Caco-2 (cell line): Measurements from ENCODE around the gene KCTD5. TPM values are rescaled to one million over a fixed set of nuclear protein-coding genes. Genes with fewer than 3 reads are reported as not detected.

Experiments
- BruUV-seq: library from RNA; stranded (reverse); fragments of 400-500 nt; replicated peaks from 2 replicates; lab custom pipeline; 2021; lab: Mats Ljungman, UMichigan
- CTCF ChIA-PET: fragments of 300-600 bp; sonication (Branson Sonifier 250); formaldehyde crosslinking; loops from one replicate; lab custom pipeline; 2022; ENCODE audit warnings: antibody characterized with exemption; lab: Charles Lee
- POLR2A ChIA-PET: fragments of 300-600 bp; sonication (Branson Sonifier 250); formaldehyde crosslinking; loops from one replicate; lab custom pipeline; 2022; ENCODE audit warnings: antibody characterized with exemption; lab: Charles Lee
- DNase-seq, 2 experiments: peaks; one replicate each; pipeline versions ENCODE4 v3.0.0 to v3.0.0-alpha.2; 2020 to 2022
- H3K27me3 ChIP-seq: replicated peaks from 2 replicates; pipeline ENCODE4 v1.6.0; 2011; ENCODE audit warnings: low read length; ENCODE audit not compliant: control insufficient read depth, insufficient read depth
- H3K36me3 ChIP-seq: 2 replicates; pipeline ENCODE4 v1.5.1; 2011; ENCODE audit warnings: low read length; ENCODE audit not compliant: control insufficient read depth, insufficient read depth
- H3K4me1 ChIP-seq: fragments of 250-450 bp; sonication (Bioruptor Pico); 2 replicates; pipeline ENCODE4 v1.5.1; 2020; ENCODE audit warnings: mild to moderate bottlenecking
- H3K4me3 ChIP-seq: 2 replicates; pipeline ENCODE4 v1.5.1; 2011; ENCODE audit warnings: low read depth, mild to moderate bottlenecking, control low read depth, low read length
- H3K9me3 ChIP-seq: fragments of 250-450 bp; sonication (Bioruptor Pico); 2 replicates; pipeline ENCODE4 v1.5.1; 2020; ENCODE audit warnings: mild to moderate bottlenecking, moderate library complexity
- H3K27ac Mint-ChIP-seq: one replicate; pipeline ENCODE4 v1.8.0; 2022; ENCODE audit warnings: mixed read lengths; ENCODE audit not compliant: unreplicated experiment
- H3K27me3 Mint-ChIP-seq: one replicate; pipeline ENCODE4 v1.8.0; 2022; ENCODE audit warnings: mixed read lengths; ENCODE audit not compliant: insufficient read depth, unreplicated experiment
- H3K36me3 Mint-ChIP-seq: one replicate; pipeline ENCODE4 v1.8.0; 2022; ENCODE audit warnings: mild to moderate bottlenecking, mixed read lengths; ENCODE audit not compliant: insufficient read depth, unreplicated experiment
- H3K4me1 Mint-ChIP-seq: one replicate; pipeline ENCODE4 v1.8.0; 2022; ENCODE audit warnings: low read depth, mixed read lengths; ENCODE audit not compliant: unreplicated experiment
- H3K4me3 Mint-ChIP-seq: one replicate; pipeline ENCODE4 v1.8.0; 2022; ENCODE audit warnings: mild to moderate bottlenecking, moderate library complexity, mixed read lengths; ENCODE audit not compliant: unreplicated experiment
- H3K9me3 Mint-ChIP-seq: one replicate; pipeline ENCODE4 v1.8.0; 2022; ENCODE audit warnings: mixed read lengths; ENCODE audit not compliant: unreplicated experiment
- intact Hi-C: fragments of 100-400 bp; cut with micrococcal nuclease; formaldehyde crosslinking; loops from one replicate; pipeline ENCODE4 v1.10.0; 2022; ENCODE audit not compliant: unreplicated experiment
- total RNA-seq: library from RNA; stranded (reverse); gene quantifications from 2 replicates; pipeline ENCODE4 v1.2.3, GENCODE V29; 2022
- TF ChIP-seq, protein P1 (sequence below), 2 experiments: fragments of 200-600 bp in 1 of 2; IDR thresholded peaks; 1 replicate in 1 of 2; 2 replicates in 1 of 2; pipeline versions ENCODE4 v1.5.1 to v1.8.0; 2011 to 2022; ENCODE audit warnings: antibody characterized with exemption in 1 of 2, control low read depth in 1 of 2, inconsistent platforms in 1 of 2, low read depth in 1 of 2, low read length in 1 of 2, mild to moderate bottlenecking in 1 of 2, moderate library complexity in 1 of 2; ENCODE audit not compliant: insufficient read depth in 1 of 2, severe bottlenecking in 1 of 2, unreplicated experiment in 1 of 2

KCTD5 gene
- total RNA-seq, 1 experiment from 2014 or later, result 30.4 TPM

DNA sequence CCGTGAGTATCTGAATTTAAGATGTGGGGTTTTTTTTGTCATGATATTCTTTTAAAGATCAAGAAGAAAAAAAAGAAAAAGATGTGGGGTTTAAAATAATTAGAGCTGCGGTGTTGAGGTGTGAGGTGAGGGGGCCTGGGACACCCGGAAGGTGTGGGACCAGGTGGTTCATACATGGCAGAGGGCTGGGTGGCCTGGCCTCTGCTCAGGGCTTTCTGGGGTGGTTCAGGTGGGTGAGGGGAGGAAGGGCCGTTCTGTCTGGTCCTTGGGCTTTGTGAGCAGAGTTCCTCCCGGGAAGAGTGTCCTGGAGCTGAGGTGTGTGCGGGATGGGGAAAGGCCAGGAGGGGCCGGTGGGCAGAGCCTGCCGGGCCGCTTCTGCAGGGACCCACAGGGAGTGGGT lies 32.7 kb downstream of the KCTD5 start:
- no peaks in the 10 kb centered on the region for H3K27me3 ChIP-seq
- Mint-ChIP-seq H3K27ac (no peak overlapping the region), H3K36me3 (peaks cover 11% of the 10 kb centered on the region), H3K4me3 (no peak overlapping the region), H3K27me3 (peaks cover 3% of the 10 kb centered on the region), H3K4me1 (no peaks in the 10 kb centered on the region), H3K9me3 (no peaks in the 10 kb centered on the region)
- peaks cover 16% of the 10 kb centered on the region for H3K4me1 ChIP-seq
- no TSS peak for BruUV-seq
- DNase-seq, result no peak
- TF ChIP-seq, protein P1, sequence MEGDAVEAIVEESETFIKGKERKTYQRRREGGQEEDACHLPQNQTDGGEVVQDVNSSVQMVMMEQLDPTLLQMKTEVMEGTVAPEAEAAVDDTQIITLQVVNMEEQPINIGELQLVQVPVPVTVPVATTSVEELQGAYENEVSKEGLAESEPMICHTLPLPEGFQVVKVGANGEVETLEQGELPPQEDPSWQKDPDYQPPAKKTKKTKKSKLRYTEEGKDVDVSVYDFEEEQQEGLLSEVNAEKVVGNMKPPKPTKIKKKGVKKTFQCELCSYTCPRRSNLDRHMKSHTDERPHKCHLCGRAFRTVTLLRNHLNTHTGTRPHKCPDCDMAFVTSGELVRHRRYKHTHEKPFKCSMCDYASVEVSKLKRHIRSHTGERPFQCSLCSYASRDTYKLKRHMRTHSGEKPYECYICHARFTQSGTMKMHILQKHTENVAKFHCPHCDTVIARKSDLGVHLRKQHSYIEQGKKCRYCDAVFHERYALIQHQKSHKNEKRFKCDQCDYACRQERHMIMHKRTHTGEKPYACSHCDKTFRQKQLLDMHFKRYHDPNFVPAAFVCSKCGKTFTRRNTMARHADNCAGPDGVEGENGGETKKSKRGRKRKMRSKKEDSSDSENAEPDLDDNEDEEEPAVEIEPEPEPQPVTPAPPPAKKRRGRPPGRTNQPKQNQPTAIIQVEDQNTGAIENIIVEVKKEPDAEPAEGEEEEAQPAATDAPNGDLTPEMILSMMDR (IDR thresholded peaks at IDR 0.05; ENCODE audit: insufficient read depth in 1 of 2, low read depth in 1 of 2, low read length in 1 of 2, severe bottlenecking in 1 of 2, unreplicated experiment in 1 of 2), result no peak
- H3K9me3 ChIP-seq, result no peaks in the 10 kb centered on the region
- intact Hi-C loops, result no loop called here
- H3K36me3 ChIP-seq, result no peaks in the 10 kb centered on the region
- ChIA-PET POLR2A (no interaction called here), CTCF (no interaction called here)
- H3K4me3 ChIP-seq, result no peak overlapping the region

DNA sequence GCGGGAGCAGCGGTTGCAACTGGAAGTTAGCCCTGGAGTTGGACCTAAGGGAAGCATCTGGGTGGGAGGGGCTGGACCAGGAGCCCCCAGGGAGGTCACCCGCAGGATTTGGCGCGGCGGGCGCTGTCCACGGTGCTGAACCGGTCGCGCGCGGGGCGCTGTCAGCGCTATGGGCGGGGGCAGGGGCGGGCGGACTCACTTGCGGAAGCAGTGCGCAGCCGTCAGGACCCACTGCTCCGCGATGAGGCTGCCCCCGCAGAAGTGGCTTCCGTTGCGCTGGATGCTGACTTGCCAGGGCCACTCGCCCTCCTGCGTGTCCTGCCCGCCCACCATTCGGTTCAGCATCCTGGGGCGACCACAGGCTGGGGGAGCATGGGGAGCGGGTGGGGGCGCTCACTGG lies 33.2 kb downstream of the KCTD5 start:
- BruUV-seq, result no TSS peak
- Mint-ChIP-seq H3K27ac (no peak overlapping the region), H3K36me3 (peaks cover 11% of the 10 kb centered on the region), H3K9me3 (no peaks in the 10 kb centered on the region), H3K27me3 (peaks cover 3% of the 10 kb centered on the region), H3K4me1 (no peaks in the 10 kb centered on the region), H3K4me3 (no peak overlapping the region)
- POLR2A ChIA-PET, result no interaction called here
- no peaks in the 10 kb centered on the region for H3K9me3 ChIP-seq
- H3K4me3 ChIP-seq, result no peak overlapping the region
- peaks cover 20% of the 10 kb centered on the region for H3K4me1 ChIP-seq
- TF ChIP-seq, protein P1 (IDR thresholded peaks at IDR 0.05; ENCODE audit: insufficient read depth in 1 of 2, low read depth in 1 of 2, low read length in 1 of 2, severe bottlenecking in 1 of 2, unreplicated experiment in 1 of 2), result no peak
- DNase-seq, result peak in 1 of 2 experiments; percentile 51
- intact Hi-C loops, result no loop called here
- H3K27me3 ChIP-seq, result no peaks in the 10 kb centered on the region
- H3K36me3 ChIP-seq, result no peaks in the 10 kb centered on the region
- CTCF ChIA-PET, result no interaction called here

DNA sequence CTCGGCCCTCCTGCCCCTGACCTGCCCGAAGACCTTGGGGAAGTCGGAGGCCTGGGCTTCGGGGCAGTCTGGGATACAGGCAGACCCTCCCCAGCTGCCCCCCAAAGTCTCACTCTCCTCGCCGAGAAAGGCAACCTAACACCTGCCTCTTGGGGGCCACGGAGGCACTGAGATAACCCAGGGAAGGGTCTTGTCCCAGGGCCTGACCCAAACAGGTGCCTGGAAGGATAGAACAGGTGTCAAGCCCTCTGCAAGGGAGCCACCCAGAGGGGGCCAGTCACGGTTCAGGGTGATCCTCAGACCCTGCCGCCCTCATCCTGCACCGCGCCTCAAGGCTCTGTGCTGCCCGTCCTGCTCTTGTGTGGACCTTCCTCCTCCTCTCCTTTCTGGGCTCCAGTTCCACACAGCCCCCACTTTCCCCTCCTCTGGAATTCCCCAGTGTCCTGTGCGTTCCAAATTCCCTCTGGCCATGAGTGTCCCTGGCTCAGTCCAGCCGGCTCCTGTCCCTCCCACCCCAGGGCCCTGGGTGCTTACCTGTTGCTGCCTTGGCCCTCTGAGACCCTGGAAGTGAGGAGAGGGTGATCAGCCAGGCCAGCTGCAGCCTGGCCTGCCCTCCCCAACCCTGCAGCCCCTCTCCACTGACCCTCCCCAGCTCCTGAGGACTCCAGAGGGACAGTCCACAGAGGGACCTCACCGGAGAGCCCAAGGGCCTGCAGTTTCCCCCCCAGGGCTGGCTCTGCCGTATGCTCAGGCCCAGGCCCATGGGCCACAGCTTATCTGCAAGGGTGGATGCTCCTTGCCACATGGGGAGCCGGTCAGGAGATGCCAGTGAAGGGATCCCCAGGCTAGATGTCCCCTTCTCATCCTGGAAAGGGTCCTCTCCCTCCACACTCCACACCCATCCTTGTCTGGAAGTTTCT lies 33.9 kb downstream of the KCTD5 start:
- peaks cover 3% of the 10 kb centered on the region for H3K27me3 Mint-ChIP-seq
- no peaks in the 10 kb centered on the region for H3K9me3 Mint-ChIP-seq
- no peak for DNase-seq
- H3K4me1 Mint-ChIP-seq, result no peaks in the 10 kb centered on the region
- Histone ChIP-seq H3K9me3 (no peaks in the 10 kb centered on the region), H3K36me3 (no peaks in the 10 kb centered on the region), H3K27me3 (no peaks in the 10 kb centered on the region), H3K4me3 (no peak overlapping the region), H3K4me1 (peaks cover 22% of the 10 kb centered on the region)
- H3K4me3 Mint-ChIP-seq, result no peak overlapping the region
- POLR2A ChIA-PET, result no interaction called here
- intact Hi-C loops, result no loop called here
- H3K36me3 Mint-ChIP-seq, result peaks cover 11% of the 10 kb centered on the region
- BruUV-seq, result no TSS peak
- TF ChIP-seq, protein P1 (IDR thresholded peaks at IDR 0.05; ENCODE audit: insufficient read depth in 1 of 2, low read depth in 1 of 2, low read length in 1 of 2, severe bottlenecking in 1 of 2, unreplicated experiment in 1 of 2), result no peak
- H3K27ac Mint-ChIP-seq, result no peak overlapping the region
- CTCF ChIA-PET, result interaction anchor here (0.6 kb wide), 1 partner anchor 22 kb away, joined by 3 read pairs; no protein-coding TSS in a partner anchor
